ENCODE measurements around the gene PPP1R12A.
A peak's percentile ranks its signal among the peaks of the same experiment; 100 is the strongest.
"Not testable (repeated sequence)": the region's sequence is repeated elsewhere in the genome, so short reads cannot be mapped to it uniquely, and the experiment has no call there.

The PPP1R12A gene

GRCh38 chr12:79841248-79841877 is 93.5 kb downstream of the PPP1R12A start:
- DNase-seq (ENCODE audit: low read depth) = no peak

GRCh38 chr12:79838359-79838758 is 96.5 kb downstream of the PPP1R12A start:
- DNase-seq (ENCODE audit: low read depth) = no peak

- DNase-seq (ENCODE audit: low read depth) = no peak
Measured at GRCh38 chr12:79837575-79837974, 97.3 kb downstream of the PPP1R12A start.

GRCh38 chr12:79835377-79835843 is 99.5 kb downstream of the PPP1R12A start:
- no peak for DNase-seq (ENCODE audit: low read depth)

GRCh38 chr12:79834712-79835376 is 100.1 kb downstream of the PPP1R12A start:
- DNase-seq (ENCODE audit: low read depth) = no peak

GRCh38 chr12:79830440-79830839 is 104.5 kb downstream of the PPP1R12A start:
- no peak for DNase-seq (ENCODE audit: low read depth)

GRCh38 chr12:79828924-79829323 is 106.0 kb downstream of the PPP1R12A start:
- no peak for DNase-seq (ENCODE audit: low read depth)

GRCh38 chr12:79827484-79827883 is 107.4 kb downstream of the PPP1R12A start:
- DNase-seq (ENCODE audit: low read depth) = no peak

GRCh38 chr12:79826267-79827128 is 108.4 kb downstream of the PPP1R12A start:
- no peak for DNase-seq (ENCODE audit: low read depth)

GRCh38 chr12:79822475-79822874 is 112.4 kb downstream of the PPP1R12A start:
- no peak for DNase-seq (ENCODE audit: low read depth)

- DNase-seq (ENCODE audit: low read depth) = no peak
Measured at GRCh38 chr12:79818856-79819255, 116.0 kb downstream of the PPP1R12A start.

GRCh38 chr12:79784366-79785065 is 150.4 kb downstream of the PPP1R12A start:
- DNase-seq (ENCODE audit: low read depth) = not testable (repeated sequence)

GRCh38 chr12:79782172-79782900 is 152.6 kb downstream of the PPP1R12A start:
- DNase-seq (ENCODE audit: low read depth) = peak; percentile 30

- no peak for DNase-seq (ENCODE audit: low read depth)
Measured at GRCh38 chr12:79778802-79779448, 156.0 kb downstream of the PPP1R12A start.

GRCh38 chr12:79776111-79776510 is 158.8 kb downstream of the PPP1R12A start:
- no peak for DNase-seq (ENCODE audit: low read depth)

GRCh38 chr12:79775355-79776027 is 159.4 kb downstream of the PPP1R12A start:
- no peak for DNase-seq (ENCODE audit: low read depth)

GRCh38 chr12:79773896-79774295 is 161.0 kb downstream of the PPP1R12A start:
- DNase-seq (ENCODE audit: low read depth) = no peak

- DNase-seq (ENCODE audit: low read depth) = no peak
Measured at GRCh38 chr12:79769860-79770485, 164.9 kb downstream of the PPP1R12A start.

- no peak for DNase-seq (ENCODE audit: low read depth)
Measured at GRCh38 chr12:79769189-79769859, 165.6 kb downstream of the PPP1R12A start.

Data from HS-27A (cell line).